Measurements from ENCODE around the gene ACOT2.
"Not testable (repeated sequence)": the region's sequence is repeated elsewhere in the genome, so short reads cannot be mapped to it uniquely, and the experiment has no call there.

DNA sequence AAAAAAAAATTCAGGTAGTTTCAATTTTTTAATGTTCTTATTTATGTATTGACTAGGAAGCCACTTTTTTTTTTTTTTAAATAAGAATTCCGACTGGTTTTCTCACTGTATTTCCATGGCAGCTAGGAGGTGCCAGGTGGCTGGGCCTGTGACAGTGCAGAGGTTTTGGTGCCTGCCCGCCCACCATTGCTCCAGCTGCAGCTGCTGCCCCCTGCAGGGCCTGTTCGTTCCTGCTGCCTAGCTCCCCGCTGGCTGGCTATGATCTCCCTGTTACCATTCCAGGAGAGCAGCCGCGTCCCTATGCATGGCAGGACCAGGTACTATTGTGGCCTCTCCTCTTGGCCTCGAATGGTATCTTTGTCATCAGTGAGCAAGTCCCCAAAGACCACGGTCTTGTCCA, 1.9 kb downstream of the ACOT2 start:
- not testable (repeated sequence) for TF ChIP-seq POLR2A (IDR thresholded peaks at IDR 0.05; ENCODE audit: low read length); GATA1 (IDR thresholded peaks at IDR 0.05; ENCODE audit: low read depth, low read length)
